GM12878 (cell line): ENCODE results near the gene CTRL.

Experiments
- ATF2 ChIP-seq: IDR thresholded peaks from 2 replicates; pipeline ENCODE4 v1.6.1; 2012; ENCODE audit warnings: low read length, inconsistent platforms
- BRCA1 ChIP-seq: IDR thresholded peaks from 2 replicates; pipeline ENCODE4 v1.6.1; 2011; ENCODE audit warnings: low read depth, low read length, improper control_type of control experiment
- EZH2 ChIP-seq: IDR thresholded peaks from 2 replicates; pipeline ENCODE4 v1.6.1; 2012; ENCODE audit warnings: low read depth, mild to moderate bottlenecking, control low read depth, inconsistent platforms, low read length, borderline replicate concordance; ENCODE audit not compliant: control insufficient read depth
- GABPA ChIP-seq: IDR thresholded peaks from 2 replicates; pipeline ENCODE4 v1.6.1; 2014; ENCODE audit warnings: antibody characterized with exemption, low read depth, mild to moderate bottlenecking, inconsistent platforms
- KDM1A ChIP-seq: fragments of 200-600 bp; sonication (generic); IDR thresholded peaks from 2 replicates; pipeline ENCODE4 v1.6.1; 2016; ENCODE audit warnings: borderline replicate concordance
- LARP7 ChIP-seq: fragments of 450-650 bp; IDR thresholded peaks from 2 replicates; pipeline ENCODE4 v1.6.1; 2017; ENCODE audit warnings: mild to moderate bottlenecking
- MYC ChIP-seq: IDR thresholded peaks from 2 replicates; pipeline ENCODE4 v1.6.1; 2011; ENCODE audit warnings: mild to moderate bottlenecking, low read length, moderate library complexity, inconsistent platforms; ENCODE audit not compliant: insufficient read depth, insufficient replicate concordance, insufficient read length, severe bottlenecking
- POLR2A ChIP-seq: IDR thresholded peaks from 2 replicates; pipeline ENCODE4 v1.6.1; 2011; ENCODE audit warnings: low read depth, mild to moderate bottlenecking, low read length
- POLR2AphosphoS5 ChIP-seq: IDR thresholded peaks from 2 replicates; pipeline ENCODE4 v1.6.1; 2011; ENCODE audit warnings: mild to moderate bottlenecking, low read length, inconsistent platforms
- SREBF2 ChIP-seq: IDR thresholded peaks from 2 replicates; pipeline ENCODE4 v1.6.1; 2012; ENCODE audit warnings: mild to moderate bottlenecking, low read length
- TARDBP ChIP-seq: IDR thresholded peaks from 2 replicates; pipeline ENCODE4 v1.6.1; 2016; ENCODE audit warnings: borderline replicate concordance
- TCF7 ChIP-seq: IDR thresholded peaks from 2 replicates; pipeline ENCODE4 v1.6.1; 2014; ENCODE audit warnings: antibody characterized with exemption, borderline replicate concordance
- TF ChIP-seq, protein P1 (sequence below), 3 experiments: IDR thresholded peaks in 2 of 3; conservative IDR thresholded peaks in 1 of 3; 2 replicates each; pipeline ENCODE4 v1.5.1; 2011; ENCODE audit warnings: low read depth in 3 of 3, low read length in 3 of 3, mild to moderate bottlenecking in 3 of 3, control low read depth in 2 of 3, moderate library complexity in 2 of 3, inconsistent platforms in 1 of 3, mixed read lengths in 1 of 3; ENCODE audit not compliant: control insufficient read depth in 2 of 3, insufficient read depth in 1 of 3; ENCODE audit errors: extremely low read depth in 1 of 3
- TF ChIP-seq, protein P2 (sequence below): fragments of 450-650 bp; formaldehyde crosslinking; IDR thresholded peaks from 2 replicates; pipeline ENCODE4 v1.4.0; 2020; ENCODE audit warnings: mild to moderate bottlenecking, moderate library complexity

DNA sequence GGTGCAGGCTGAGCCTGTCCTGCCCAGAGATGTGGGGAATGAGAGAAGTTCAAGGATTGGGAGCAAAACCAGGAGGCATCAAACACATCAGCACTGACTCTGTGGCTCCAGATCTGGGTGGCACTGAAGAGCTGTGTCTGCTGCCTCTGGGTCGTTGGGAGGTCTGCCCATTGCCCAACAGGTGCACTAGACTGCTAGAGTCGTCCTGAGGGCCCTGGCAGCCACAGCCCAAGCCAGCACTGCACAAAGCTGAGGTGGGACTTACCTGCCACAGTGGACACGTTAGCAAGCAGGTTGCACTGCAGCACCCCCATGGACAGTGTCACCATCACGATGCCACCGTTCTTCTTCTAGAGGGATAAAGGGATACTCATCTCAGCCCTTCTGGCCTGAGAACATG lies 45.3 kb upstream of the CTRL start:
- TF ChIP-seq KDM1A (no peak), MYC (no peak), GABPA (no peak), SREBF2 (no peak), LARP7 (no peak), POLR2A (no peak), TCF7 (no peak), EZH2 (no peak), TARDBP (no peak), POLR2AphosphoS5 (no peak), ATF2 (no peak), BRCA1 (no peak)
- TF ChIP-seq, protein P1, sequence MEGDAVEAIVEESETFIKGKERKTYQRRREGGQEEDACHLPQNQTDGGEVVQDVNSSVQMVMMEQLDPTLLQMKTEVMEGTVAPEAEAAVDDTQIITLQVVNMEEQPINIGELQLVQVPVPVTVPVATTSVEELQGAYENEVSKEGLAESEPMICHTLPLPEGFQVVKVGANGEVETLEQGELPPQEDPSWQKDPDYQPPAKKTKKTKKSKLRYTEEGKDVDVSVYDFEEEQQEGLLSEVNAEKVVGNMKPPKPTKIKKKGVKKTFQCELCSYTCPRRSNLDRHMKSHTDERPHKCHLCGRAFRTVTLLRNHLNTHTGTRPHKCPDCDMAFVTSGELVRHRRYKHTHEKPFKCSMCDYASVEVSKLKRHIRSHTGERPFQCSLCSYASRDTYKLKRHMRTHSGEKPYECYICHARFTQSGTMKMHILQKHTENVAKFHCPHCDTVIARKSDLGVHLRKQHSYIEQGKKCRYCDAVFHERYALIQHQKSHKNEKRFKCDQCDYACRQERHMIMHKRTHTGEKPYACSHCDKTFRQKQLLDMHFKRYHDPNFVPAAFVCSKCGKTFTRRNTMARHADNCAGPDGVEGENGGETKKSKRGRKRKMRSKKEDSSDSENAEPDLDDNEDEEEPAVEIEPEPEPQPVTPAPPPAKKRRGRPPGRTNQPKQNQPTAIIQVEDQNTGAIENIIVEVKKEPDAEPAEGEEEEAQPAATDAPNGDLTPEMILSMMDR (IDR thresholded peaks at IDR 0.05 in 2 of 3, conservative IDR thresholded peaks at IDR 0.05 in 1 of 3; ENCODE audit: control insufficient read depth in 2 of 3, extremely low read depth in 1 of 3, insufficient read depth in 1 of 3, low read depth in 3 of 3, low read length in 3 of 3) = no peak
- TF ChIP-seq, protein P2, sequence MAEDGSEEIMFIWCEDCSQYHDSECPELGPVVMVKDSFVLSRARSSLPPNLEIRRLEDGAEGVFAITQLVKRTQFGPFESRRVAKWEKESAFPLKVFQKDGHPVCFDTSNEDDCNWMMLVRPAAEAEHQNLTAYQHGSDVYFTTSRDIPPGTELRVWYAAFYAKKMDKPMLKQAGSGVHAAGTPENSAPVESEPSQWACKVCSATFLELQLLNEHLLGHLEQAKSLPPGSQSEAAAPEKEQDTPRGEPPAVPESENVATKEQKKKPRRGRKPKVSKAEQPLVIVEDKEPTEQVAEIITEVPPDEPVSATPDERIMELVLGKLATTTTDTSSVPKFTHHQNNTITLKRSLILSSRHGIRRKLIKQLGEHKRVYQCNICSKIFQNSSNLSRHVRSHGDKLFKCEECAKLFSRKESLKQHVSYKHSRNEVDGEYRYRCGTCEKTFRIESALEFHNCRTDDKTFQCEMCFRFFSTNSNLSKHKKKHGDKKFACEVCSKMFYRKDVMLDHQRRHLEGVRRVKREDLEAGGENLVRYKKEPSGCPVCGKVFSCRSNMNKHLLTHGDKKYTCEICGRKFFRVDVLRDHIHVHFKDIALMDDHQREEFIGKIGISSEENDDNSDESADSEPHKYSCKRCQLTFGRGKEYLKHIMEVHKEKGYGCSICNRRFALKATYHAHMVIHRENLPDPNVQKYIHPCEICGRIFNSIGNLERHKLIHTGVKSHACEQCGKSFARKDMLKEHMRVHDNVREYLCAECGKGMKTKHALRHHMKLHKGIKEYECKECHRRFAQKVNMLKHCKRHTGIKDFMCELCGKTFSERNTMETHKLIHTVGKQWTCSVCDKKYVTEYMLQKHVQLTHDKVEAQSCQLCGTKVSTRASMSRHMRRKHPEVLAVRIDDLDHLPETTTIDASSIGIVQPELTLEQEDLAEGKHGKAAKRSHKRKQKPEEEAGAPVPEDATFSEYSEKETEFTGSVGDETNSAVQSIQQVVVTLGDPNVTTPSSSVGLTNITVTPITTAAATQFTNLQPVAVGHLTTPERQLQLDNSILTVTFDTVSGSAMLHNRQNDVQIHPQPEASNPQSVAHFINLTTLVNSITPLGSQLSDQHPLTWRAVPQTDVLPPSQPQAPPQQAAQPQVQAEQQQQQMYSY (CRISPR knock-in tag) = no peak
